Ascending aorta (tissue), 2 donors: ENCODE data around the gene LRRC58. TPM values are rescaled to one million over a fixed set of nuclear protein-coding genes. Genes with fewer than 3 reads are reported as not detected.

Source experiments
- DNase-seq, 2 donors: peaks; one replicate each; pipeline ENCODE4 v3.0.0-alpha.2; 2019; ENCODE audit warnings: low spot score in 2 of 2
- H3K27ac ChIP-seq, 2 donors: fragments of 200-600 bp; sonication (generic); one replicate each; pipeline ENCODE4 v1.5.1; 2016 to 2017; ENCODE audit warnings: mild to moderate bottlenecking in 1 of 2
- H3K27me3 ChIP-seq: fragments of 200-600 bp; sonication (generic); one replicate; pipeline ENCODE4 v1.5.1; 2017
- H3K36me3 ChIP-seq, 2 donors: fragments of 200-600 bp; sonication (generic); one replicate each; pipeline ENCODE4 v1.5.1; 2016
- H3K4me1 ChIP-seq, 2 donors: fragments of 200-600 bp; sonication (generic); one replicate each; pipeline ENCODE4 v1.5.1; 2016 to 2017; ENCODE audit warnings: mild to moderate bottlenecking in 1 of 2
- H3K4me3 ChIP-seq, 2 donors: fragments of 200-600 bp; sonication (generic); one replicate each; pipeline ENCODE4 v1.5.1; 2016 to 2017; ENCODE audit warnings: mild to moderate bottlenecking in 1 of 2
- H3K9me3 ChIP-seq, 2 donors: fragments of 200-600 bp; sonication (generic); one replicate each; pipeline ENCODE4 v1.5.1; 2016
- CTCF ChIP-seq, 3 experiments: fragments of 200-600 bp in 2 of 3; fragments of 450-650 bp in 1 of 3; sonication (generic) in 2 of 3; IDR thresholded peaks; one replicate each; pipeline ENCODE4 v1.5.1; 2016 to 2019; ENCODE audit warnings: antibody characterized with exemption in 3 of 3, mild to moderate bottlenecking in 1 of 3, moderate library complexity in 1 of 3
- intact Hi-C: fragments of 100-400 bp; cut with DNase I; formaldehyde crosslinking; loops from one replicate; pipeline ENCODE4 v1.15.1; 2023
- total RNA-seq: library from RNA; depleted of rRNA; stranded (reverse); fragments of >200 nt; gene quantifications from one replicate; pipeline ENCODE4 v1.1.0, GENCODE V29; 2016

LRRC58 gene
- total RNA-seq, 1 donor from 2014 or later, result 14.7 TPM

- Histone ChIP-seq H3K27ac (no peak overlapping the region), H3K4me3 (no peak overlapping the region), H3K9me3 (no peaks in the 10 kb centered on the region), H3K36me3 (no peaks in the 10 kb centered on the region), H3K27me3 (no peaks in the 10 kb centered on the region), H3K4me1 (no peaks in the 10 kb centered on the region)
- no peak for TF ChIP-seq CTCF (IDR thresholded peaks at IDR 0.05)
- intact Hi-C loops, result no loop called here
- no peak for DNase-seq
These were observed 37.0 kb downstream of the LRRC58 start for GRCh38 chr3:120311863-120312794.

- no peaks in the 10 kb centered on the region for H3K4me1 ChIP-seq
- no peaks in the 10 kb centered on the region for H3K9me3 ChIP-seq
- no peaks in the 10 kb centered on the region for H3K36me3 ChIP-seq
- no peak overlapping the region for H3K27ac ChIP-seq
- intact Hi-C loops, result no loop called here
- H3K4me3 ChIP-seq, result no peak overlapping the region
- DNase-seq, result no peak
- H3K27me3 ChIP-seq, result no peaks in the 10 kb centered on the region
- TF ChIP-seq CTCF (IDR thresholded peaks at IDR 0.05), result no peak
These were observed 42.4 kb downstream of the LRRC58 start for GRCh38 chr3:120306519-120307455.

- no peak overlapping the region for H3K27ac ChIP-seq
- no peaks in the 10 kb centered on the region for H3K27me3 ChIP-seq
- H3K4me1 ChIP-seq, result no peaks in the 10 kb centered on the region
- no peak for DNase-seq
- no peaks in the 10 kb centered on the region for H3K9me3 ChIP-seq
- H3K4me3 ChIP-seq, result no peak overlapping the region
- TF ChIP-seq CTCF (IDR thresholded peaks at IDR 0.05), result no peak
- H3K36me3 ChIP-seq, result no peaks in the 10 kb centered on the region
- intact Hi-C loops, result no loop called here
These were observed 44.5 kb downstream of the LRRC58 start for GRCh38 chr3:120304616-120305015.

- TF ChIP-seq CTCF (IDR thresholded peaks at IDR 0.05), result no peak
- Histone ChIP-seq H3K4me3 (no peak overlapping the region), H3K27me3 (no peaks in the 10 kb centered on the region), H3K27ac (no peak overlapping the region), H3K4me1 (no peaks in the 10 kb centered on the region), H3K36me3 (no peaks in the 10 kb centered on the region), H3K9me3 (no peaks in the 10 kb centered on the region)
- no peak for DNase-seq
- intact Hi-C loops, result no loop called here
These were observed 46.8 kb downstream of the LRRC58 start for GRCh38 chr3:120302361-120302760.

- no peak for TF ChIP-seq CTCF (IDR thresholded peaks at IDR 0.05)
- Histone ChIP-seq H3K9me3 (no peaks in the 10 kb centered on the region), H3K27me3 (no peaks in the 10 kb centered on the region), H3K4me1 (no peaks in the 10 kb centered on the region), H3K27ac (no peak overlapping the region), H3K36me3 (no peaks in the 10 kb centered on the region), H3K4me3 (no peak overlapping the region)
- intact Hi-C loops, result no loop called here
- DNase-seq, result no peak
These were observed 48.2 kb downstream of the LRRC58 start for GRCh38 chr3:120300971-120301370.
